HepG2 (cell line): Measurements from ENCODE around the gene RCBTB2. TPM values are rescaled to one million over a fixed set of nuclear protein-coding genes. Genes with fewer than 3 reads are reported as not detected.

Experiments
- AGO1 ChIP-seq: fragments of 200-400 bp; formaldehyde crosslinking; IDR thresholded peaks from 2 replicates; pipeline ENCODE4 v1.6.1; 2017; ENCODE audit warnings: mild to moderate bottlenecking, low read depth, low read length, moderate library complexity; ENCODE audit not compliant: poor library complexity, severe bottlenecking
- ARID5B ChIP-seq: IDR thresholded peaks from 2 replicates; pipeline ENCODE4 v1.4.0; 2020; ENCODE audit warnings: mild to moderate bottlenecking, missing genetic modification reagents
- CBFB ChIP-seq: sonication (generic); formaldehyde crosslinking; IDR thresholded peaks from 2 replicates; pipeline ENCODE4 v1.4.0; 2020; ENCODE audit warnings: missing genetic modification reagents
- ERF ChIP-seq: IDR thresholded peaks from 2 replicates; pipeline ENCODE4 v1.6.1; 2018; ENCODE audit warnings: missing biosample characterization, missing genetic modification reagents
- MXD1 ChIP-seq: sonication (generic); formaldehyde crosslinking; IDR thresholded peaks from 2 replicates; pipeline ENCODE4 v1.4.0; 2020; ENCODE audit warnings: mild to moderate bottlenecking, missing genetic modification reagents
- NCOR1 ChIP-seq: fragments of 200-600 bp; sonication (generic); IDR thresholded peaks from 2 replicates; pipeline ENCODE4 v1.7.0; 2017; ENCODE audit warnings: antibody characterized with exemption, low read length, borderline replicate concordance
- POGK ChIP-seq: sonication (generic); formaldehyde crosslinking; conservative IDR thresholded peaks from 2 replicates; pipeline ENCODE4 v1.8.0; 2022; ENCODE audit warnings: mild to moderate bottlenecking, moderate library complexity, missing genetic modification reagents
- RFXAP ChIP-seq: sonication (generic); formaldehyde crosslinking; IDR thresholded peaks from 2 replicates; pipeline ENCODE4 v1.4.0; 2020; ENCODE audit warnings: missing genetic modification reagents, borderline replicate concordance
- SP2 ChIP-seq: sonication (generic); formaldehyde crosslinking; IDR thresholded peaks from 2 replicates; pipeline ENCODE4 v1.5.1; 2020; ENCODE audit warnings: mild to moderate bottlenecking, missing genetic modification reagents
- XBP1 ChIP-seq: sonication (generic); formaldehyde crosslinking; IDR thresholded peaks from 2 replicates; pipeline ENCODE4 v1.5.0; 2020; ENCODE audit warnings: missing genetic modification reagents
- ZNF225 ChIP-seq: sonication (generic); formaldehyde crosslinking; IDR thresholded peaks from 2 replicates; pipeline ENCODE4 v1.4.0; 2020; ENCODE audit warnings: mild to moderate bottlenecking, missing genetic modification reagents
- ZNF383 ChIP-seq: sonication (generic); formaldehyde crosslinking; IDR thresholded peaks from 2 replicates; pipeline ENCODE4 v1.4.0; 2020; ENCODE audit warnings: missing genetic modification reagents, mild to moderate bottlenecking, borderline replicate concordance
- ZNF709 ChIP-seq: sonication (generic); formaldehyde crosslinking; IDR thresholded peaks from 2 replicates; pipeline ENCODE4 v1.5.0; 2020; ENCODE audit warnings: mild to moderate bottlenecking, missing genetic modification reagents
- ZNF749 ChIP-seq: sonication (generic); formaldehyde crosslinking; IDR thresholded peaks from 2 replicates; pipeline ENCODE4 v1.8.0; 2022; ENCODE audit warnings: mild to moderate bottlenecking, missing genetic modification reagents, moderate library complexity, borderline replicate concordance
- ZNF790 ChIP-seq: sonication (generic); formaldehyde crosslinking; IDR thresholded peaks from 2 replicates; pipeline ENCODE4 v1.8.0; 2022; ENCODE audit warnings: missing genetic modification reagents, mild to moderate bottlenecking, borderline replicate concordance
- ZNF878 ChIP-seq: sonication (generic); formaldehyde crosslinking; IDR thresholded peaks from 2 replicates; pipeline ENCODE4 v1.8.1; 2023; ENCODE audit warnings: mild to moderate bottlenecking, missing genetic modification reagents, moderate library complexity
- ZZZ3 ChIP-seq: sonication (generic); formaldehyde crosslinking; IDR thresholded peaks from 2 replicates; pipeline ENCODE4 v1.4.0; 2020; ENCODE audit warnings: missing genetic modification reagents, mild to moderate bottlenecking, borderline replicate concordance
- polyA plus RNA-seq, 8 experiments: library from polyadenylated mRNA; depleted of rRNA in 3 of 8; stranded (reverse) in 7 of 8; unstranded in 1 of 8; fragments of >200 nt; fragmentation: Illumina TruSeq in 4 of 8; extraction: Trizol in 4 of 8; gene quantifications; 2 replicates each; pipeline versions ENCODE4 v1.2.1 to v1.2.3, GENCODE V29; 2011 to 2016; ENCODE audit warnings: low read depth in 4 of 8, missing spikeins in 1 of 8, mixed read lengths in 1 of 8; ENCODE audit not compliant: insufficient read depth in 1 of 8
- total RNA-seq, 5 experiments: library from RNA; depleted of rRNA; stranded (reverse); fragments of >200 nt; fragmentation: Illumina TruSeq; extraction: Trizol; gene quantifications; 2 replicates each; pipeline ENCODE4 v1.2.3, GENCODE V29; 2016; ENCODE audit warnings: low read depth in 1 of 5

Gene RCBTB2
- total and polyA plus RNA-seq, 2 of the 13 experiments (the other 11 are each of a cell fraction or from before 2014, with no cell fraction given), result 1.9 to 2.7 TPM

GRCh38 chr13:48579165-48579918 lies 46.5 kb upstream of the RCBTB2 start (continued):
- TF ChIP-seq ZNF749 (CRISPR knock-in tag), result no peak
- no peak for TF ChIP-seq ZNF709 (CRISPR knock-in tag)
- TF ChIP-seq POGK (CRISPR knock-in tag), result no peak
- TF ChIP-seq NCOR1, result no peak
- no peak for TF ChIP-seq SP2 (CRISPR knock-in tag)
- TF ChIP-seq XBP1 (CRISPR knock-in tag), result no peak
- TF ChIP-seq CBFB (CRISPR knock-in tag), result no peak
- TF ChIP-seq RFXAP, result no peak
- no peak for TF ChIP-seq AGO1
- TF ChIP-seq ERF, result no peak
- TF ChIP-seq ARID5B (CRISPR knock-in tag), result 0 out of 2 replicates have a peak, but pooled peaks have one; percentile 4
- TF ChIP-seq ZNF878 (CRISPR knock-in tag), result no peak
- TF ChIP-seq ZZZ3 (CRISPR knock-in tag), result no peak
- no peak for TF ChIP-seq ZNF790
- no peak for TF ChIP-seq ZNF225 (CRISPR knock-in tag)
- no peak for TF ChIP-seq MXD1 (CRISPR knock-in tag)
- TF ChIP-seq ZNF383, result no peak
- TF ChIP-seq, all 625 proteins: peak for 9
